ENCODE measurements around the gene SMCO4.
"Not testable (repeated sequence)": the region's sequence is repeated elsewhere in the genome, so short reads cannot be mapped to it uniquely, and the experiment has no call there.

Gene SMCO4, protein sequence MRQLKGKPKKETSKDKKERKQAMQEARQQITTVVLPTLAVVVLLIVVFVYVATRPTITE

DNA sequence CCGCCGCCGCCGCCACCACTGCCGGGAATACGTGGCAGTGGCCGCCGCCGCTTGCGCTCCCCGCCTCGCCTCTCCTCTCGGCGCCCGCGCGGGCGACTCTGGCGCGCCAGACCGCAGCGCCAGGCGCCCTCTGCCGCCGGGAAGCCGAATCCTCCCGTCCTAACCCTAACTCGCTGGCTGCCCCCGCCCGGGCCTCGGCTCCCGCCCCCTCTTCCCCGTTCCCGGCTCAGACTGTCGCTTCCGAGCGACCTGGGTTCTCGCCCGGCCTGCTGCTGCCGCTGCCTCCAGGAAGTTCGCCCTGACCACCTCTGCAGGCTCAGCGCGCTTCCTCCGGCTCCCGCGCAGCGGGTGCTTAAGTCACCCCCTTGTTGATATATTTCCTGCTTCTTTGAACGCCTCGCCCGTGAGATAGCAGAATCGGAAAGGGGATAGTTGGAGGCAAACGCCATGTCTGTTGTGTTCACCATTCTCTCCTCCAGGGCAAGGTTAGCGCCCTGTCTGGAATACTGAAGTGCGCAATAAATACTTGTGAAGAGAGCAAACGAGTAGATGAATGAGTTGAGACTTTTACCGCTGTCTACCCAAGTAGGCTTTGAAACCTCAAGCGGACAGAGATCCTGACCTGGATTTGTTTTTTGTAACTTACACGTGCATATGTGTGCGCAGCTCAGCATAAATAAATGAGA, at the start of gene SMCO4:
SMCO4 (minus strand) TSS at position 100 of the 686 bp plus-strand sequence. CDS start 64,202 bp downstream, outside the sequence.
- DNase-seq (ENCODE audit: low read depth): no peak
- TF ChIP-seq, protein P1, sequence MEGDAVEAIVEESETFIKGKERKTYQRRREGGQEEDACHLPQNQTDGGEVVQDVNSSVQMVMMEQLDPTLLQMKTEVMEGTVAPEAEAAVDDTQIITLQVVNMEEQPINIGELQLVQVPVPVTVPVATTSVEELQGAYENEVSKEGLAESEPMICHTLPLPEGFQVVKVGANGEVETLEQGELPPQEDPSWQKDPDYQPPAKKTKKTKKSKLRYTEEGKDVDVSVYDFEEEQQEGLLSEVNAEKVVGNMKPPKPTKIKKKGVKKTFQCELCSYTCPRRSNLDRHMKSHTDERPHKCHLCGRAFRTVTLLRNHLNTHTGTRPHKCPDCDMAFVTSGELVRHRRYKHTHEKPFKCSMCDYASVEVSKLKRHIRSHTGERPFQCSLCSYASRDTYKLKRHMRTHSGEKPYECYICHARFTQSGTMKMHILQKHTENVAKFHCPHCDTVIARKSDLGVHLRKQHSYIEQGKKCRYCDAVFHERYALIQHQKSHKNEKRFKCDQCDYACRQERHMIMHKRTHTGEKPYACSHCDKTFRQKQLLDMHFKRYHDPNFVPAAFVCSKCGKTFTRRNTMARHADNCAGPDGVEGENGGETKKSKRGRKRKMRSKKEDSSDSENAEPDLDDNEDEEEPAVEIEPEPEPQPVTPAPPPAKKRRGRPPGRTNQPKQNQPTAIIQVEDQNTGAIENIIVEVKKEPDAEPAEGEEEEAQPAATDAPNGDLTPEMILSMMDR (conservative IDR thresholded peaks at IDR 0.05; ENCODE audit: low read depth, low read length): peak; percentile 62
- peak within 1 kb of the TSS; percentile 72 for H3K4me3 ChIP-seq (ENCODE audit: low read length)

DNA sequence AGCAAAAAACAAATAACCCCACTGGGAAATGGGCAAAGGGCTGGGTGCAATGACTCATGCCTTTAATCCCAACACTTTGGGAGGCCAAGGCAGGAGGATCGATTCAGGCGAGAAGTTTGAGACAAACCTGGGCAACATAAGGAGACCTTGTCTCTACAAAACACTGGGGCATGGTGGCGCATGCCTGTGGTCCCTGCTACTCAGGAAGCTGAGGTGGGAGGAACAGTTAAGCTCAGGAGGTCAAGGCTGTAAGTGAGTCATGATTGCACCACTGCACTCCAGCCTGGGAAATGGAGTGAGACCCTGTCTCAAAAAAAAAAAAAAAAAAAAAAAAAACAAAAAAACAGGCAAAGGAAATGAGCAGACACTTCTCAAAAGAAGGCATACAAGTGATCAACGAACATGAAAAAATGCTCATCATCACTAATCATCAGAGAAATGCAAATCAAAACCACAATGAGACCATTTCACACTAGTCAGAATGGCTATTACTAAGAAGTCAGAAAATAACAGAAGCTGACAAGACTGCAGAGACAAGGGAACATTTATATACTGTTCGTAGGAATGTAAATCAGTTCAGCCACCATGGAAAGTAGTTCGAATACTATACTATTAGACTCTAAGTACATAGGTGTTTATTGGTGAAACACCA, 48.2 kb upstream of the SMCO4 start:
- peak; percentile 31 for DNase-seq (ENCODE audit: low read depth)
- TF ChIP-seq, protein P1 (conservative IDR thresholded peaks at IDR 0.05; ENCODE audit: low read depth, low read length): no peak
- H3K4me3 ChIP-seq (ENCODE audit: low read length): no peak overlapping the region

DNA sequence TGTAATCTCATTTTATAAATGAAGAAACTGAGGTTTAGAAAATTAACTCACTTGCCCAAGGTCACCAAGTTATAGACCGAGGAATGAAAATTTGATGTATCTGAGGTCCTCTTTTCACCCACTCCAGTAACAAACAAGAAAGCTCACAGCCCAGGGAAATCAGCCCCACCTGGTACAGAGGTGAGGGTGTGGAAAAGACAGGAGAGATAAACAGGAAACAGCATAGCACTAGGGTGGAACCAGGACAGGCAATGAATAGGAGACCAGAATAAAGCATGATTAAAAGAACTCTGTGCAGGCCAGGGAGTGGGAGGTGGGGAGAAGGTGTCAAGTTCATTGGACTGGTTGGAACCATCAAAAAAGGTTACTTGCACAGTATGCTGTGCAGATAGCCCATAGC, 46.2 kb upstream of the SMCO4 start:
- TF ChIP-seq, protein P1 (conservative IDR thresholded peaks at IDR 0.05; ENCODE audit: low read depth, low read length): no peak
- no peak for DNase-seq (ENCODE audit: low read depth)
- H3K4me3 ChIP-seq (ENCODE audit: low read length): no peak overlapping the region

DNA sequence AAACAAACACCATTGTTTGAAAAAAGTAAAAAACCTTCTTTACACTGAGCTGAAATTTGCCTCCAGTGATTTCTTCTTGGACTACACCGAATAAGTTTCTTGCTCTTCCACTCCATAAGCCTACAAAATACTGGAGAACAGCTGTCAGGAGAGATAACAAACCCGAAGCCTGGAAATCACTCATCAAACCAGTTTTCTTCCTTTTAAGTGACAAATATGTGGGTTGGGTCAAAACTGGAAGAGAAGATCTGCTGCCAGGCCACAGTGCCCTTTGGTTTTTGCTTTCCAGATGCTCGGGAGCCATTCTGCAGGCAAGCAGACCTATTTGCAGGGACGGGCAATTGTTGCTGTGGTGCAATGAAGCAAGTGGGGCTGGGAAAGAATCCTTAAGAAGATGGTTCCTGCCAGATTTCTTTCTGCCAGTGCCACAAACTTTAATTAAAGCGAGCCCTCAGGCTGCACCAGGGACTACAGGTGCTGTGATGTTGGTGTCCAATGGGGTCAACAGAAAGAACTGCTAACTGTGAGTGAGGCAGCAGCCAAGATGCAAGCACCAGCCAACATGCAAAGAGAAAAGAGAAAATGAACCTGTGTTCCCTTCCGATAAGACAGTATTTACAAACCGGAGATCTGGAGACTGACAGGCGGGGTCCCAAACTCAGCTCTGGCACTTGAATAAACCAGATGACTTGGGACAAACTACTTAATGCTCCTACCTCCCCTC, 44.8 kb upstream of the SMCO4 start:
- H3K4me3 ChIP-seq (ENCODE audit: low read length): no peak overlapping the region
- no peak for DNase-seq (ENCODE audit: low read depth)
- TF ChIP-seq, protein P1 (conservative IDR thresholded peaks at IDR 0.05; ENCODE audit: low read depth, low read length): no peak

DNA sequence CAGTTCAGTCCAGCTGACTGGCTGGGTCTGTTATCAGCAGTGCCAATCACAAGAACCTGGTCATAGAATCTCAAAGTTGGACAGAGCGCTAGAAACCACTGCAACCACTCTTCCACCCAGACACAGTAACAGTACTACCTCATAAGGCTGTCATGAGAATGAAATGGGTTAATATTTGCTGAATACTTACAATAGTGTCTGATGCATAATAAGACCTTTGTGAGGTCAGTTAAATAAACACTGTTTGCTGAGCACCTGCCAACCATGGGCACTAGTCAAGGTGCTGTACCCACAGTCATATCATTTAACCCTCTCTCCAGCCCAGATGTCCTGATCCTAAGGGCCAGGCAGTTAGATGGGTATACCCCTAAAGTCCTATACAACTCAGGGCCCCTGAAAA, 44.2 kb upstream of the SMCO4 start:
- not testable (repeated sequence) for H3K4me3 ChIP-seq (ENCODE audit: low read length); DNase-seq (ENCODE audit: low read depth)

DNA sequence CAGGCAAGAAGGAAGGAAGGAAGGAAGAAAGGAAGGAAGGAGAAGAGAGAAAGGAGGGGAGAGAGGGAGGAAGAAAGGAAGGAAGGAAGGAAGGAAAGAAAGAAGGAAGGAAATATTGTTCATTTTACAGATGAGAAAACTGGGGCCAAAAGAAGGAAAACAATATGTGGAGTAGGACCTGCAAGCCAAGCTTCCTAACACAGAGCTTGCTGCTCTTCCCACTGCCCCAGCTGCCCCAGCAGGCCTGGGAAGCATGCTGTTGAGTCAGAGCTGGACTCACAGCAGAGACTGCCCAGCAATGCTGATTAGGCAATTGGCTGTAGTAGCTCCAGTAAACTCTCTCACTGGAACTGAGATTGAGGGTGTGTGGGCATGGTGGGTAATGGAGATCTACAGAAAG, 42.6 kb upstream of the SMCO4 start:
- TF ChIP-seq, protein P1 (conservative IDR thresholded peaks at IDR 0.05; ENCODE audit: low read depth, low read length): no peak
- peak; percentile 39 for DNase-seq (ENCODE audit: low read depth)
- no peak overlapping the region for H3K4me3 ChIP-seq (ENCODE audit: low read length)

DNA sequence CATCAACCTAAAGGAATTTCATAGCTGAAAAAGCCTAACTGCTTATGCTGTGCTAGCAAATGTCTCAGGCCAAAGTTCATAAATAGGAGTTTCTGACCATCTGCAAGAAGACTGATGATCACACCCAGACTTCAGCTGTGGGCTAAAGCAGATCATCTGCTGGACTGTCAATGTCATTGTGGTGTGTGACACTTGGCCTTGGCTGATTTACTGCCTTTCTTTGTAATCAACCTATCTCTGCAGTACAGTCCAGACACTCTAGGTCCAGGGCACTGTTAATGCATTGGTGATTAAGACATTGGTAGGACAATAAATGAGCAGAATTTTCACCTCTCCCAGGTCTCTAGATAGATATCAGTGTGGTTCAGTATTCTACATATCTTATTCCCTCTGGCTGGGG, 40.3 kb upstream of the SMCO4 start:
- no peak overlapping the region for H3K4me3 ChIP-seq (ENCODE audit: low read length)
- DNase-seq (ENCODE audit: low read depth): no peak
- TF ChIP-seq, protein P1 (conservative IDR thresholded peaks at IDR 0.05; ENCODE audit: low read depth, low read length): no peak

All from retinal pigment epithelial cell (primary cell).